Muscle of leg (tissue), 11 donors: Measurements from ENCODE around the gene CCDC30. TPM values are rescaled to one million over a fixed set of nuclear protein-coding genes. Genes with fewer than 3 reads are reported as not detected.
A peak's percentile ranks its signal among the peaks of the same experiment; 100 is the strongest.
"Not testable (repeated sequence)": the region's sequence is repeated elsewhere in the genome, so short reads cannot be mapped to it uniquely, and the experiment has no call there.

Source experiments
- DNase-seq: peaks from one replicate; pipeline ENCODE4 v3.0.0; 2013
- H3K27ac ChIP-seq: one replicate; pipeline ENCODE4 v1.5.1; 2013; ENCODE audit warnings: mild to moderate bottlenecking, low read length, control low read depth
- H3K27me3 ChIP-seq: one replicate; pipeline ENCODE4 v1.6.1; 2013; ENCODE audit warnings: low read length; ENCODE audit not compliant: control insufficient read depth, insufficient read depth
- H3K36me3 ChIP-seq: one replicate; pipeline ENCODE4 v1.6.1; 2013; ENCODE audit warnings: low read length; ENCODE audit not compliant: control insufficient read depth, insufficient read depth
- H3K4me1 ChIP-seq: one replicate; pipeline ENCODE4 v1.6.1; 2013; ENCODE audit warnings: low read length; ENCODE audit not compliant: control insufficient read depth, insufficient read depth
- H3K4me3 ChIP-seq: one replicate; pipeline ENCODE4 v1.5.1; 2013; ENCODE audit warnings: low read length, control low read depth
- H3K9me3 ChIP-seq: replicated peaks from 2 replicates; pipeline ENCODE4 v1.6.1; 2013; ENCODE audit warnings: low read depth, low read length; ENCODE audit not compliant: control insufficient read depth
- WGBS: methylation state at CpG from one replicate; pipeline ENCODE4 v1.1.5; 2013; ENCODE audit warnings: missing lambda C conversion rate; ENCODE audit not compliant: insufficient coverage; 5-methylcytosine and 5-hydroxymethylcytosine counted together
- polyA plus RNA-seq, 8 donors: library from polyadenylated mRNA; unstranded; fragments of 120-200 nt; gene quantifications; one replicate each; pipeline versions ENCODE4 v1.2.1 to v1.2.3, GENCODE V29; 2013; ENCODE audit warnings: inconsistent platforms in 1 of 8, low replicate concordance in 1 of 8; ENCODE audit not compliant: insufficient read length in 8 of 8, insufficient read depth in 1 of 8
- total RNA-seq: library from RNA; stranded (reverse); fragments of 120-200 nt; gene quantifications from one replicate; pipeline ENCODE4 v1.2.4, GENCODE V29; 2013

Gene CCDC30
- total and polyA plus RNA-seq, 9 donors: 1.2 to 3.5 (median 1.9) TPM

DNA sequence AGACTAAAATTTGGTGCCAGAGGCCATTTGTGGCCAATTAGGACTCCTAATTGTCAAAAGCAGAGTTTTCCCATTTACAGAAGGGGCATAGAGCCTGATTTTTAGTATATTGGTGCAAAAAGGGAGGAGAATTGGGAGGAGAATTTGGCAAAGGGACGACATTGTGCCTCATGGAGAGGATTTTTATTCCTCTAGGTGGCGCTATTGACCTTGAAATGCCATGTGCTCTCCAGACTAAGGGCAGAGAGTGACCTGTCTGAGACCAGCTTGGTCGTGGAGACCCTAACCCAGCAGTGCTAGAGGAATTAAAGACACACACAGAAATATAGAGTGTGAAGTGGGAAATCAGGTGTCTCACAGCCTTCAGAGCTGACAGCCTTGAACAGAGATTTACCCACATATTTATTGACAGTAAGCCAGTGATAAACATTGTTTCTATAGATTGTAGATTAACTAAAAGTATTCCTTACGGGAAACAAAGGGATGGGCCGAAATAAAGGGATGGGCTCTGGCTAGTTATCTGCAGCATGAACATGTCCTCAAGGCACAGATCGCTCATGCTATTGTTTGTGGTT, 48.6 kb downstream of the CCDC30 start:
- H3K9me3 ChIP-seq: peaks cover 46% of the 10 kb centered on the region
- H3K4me1 ChIP-seq, H3K4me3 ChIP-seq, H3K27ac ChIP-seq, DNase-seq, H3K27me3 ChIP-seq, H3K36me3 ChIP-seq: not testable (repeated sequence)
- 59% methylated on average over 3 of the region's 6 CpGs for WGBS

DNA sequence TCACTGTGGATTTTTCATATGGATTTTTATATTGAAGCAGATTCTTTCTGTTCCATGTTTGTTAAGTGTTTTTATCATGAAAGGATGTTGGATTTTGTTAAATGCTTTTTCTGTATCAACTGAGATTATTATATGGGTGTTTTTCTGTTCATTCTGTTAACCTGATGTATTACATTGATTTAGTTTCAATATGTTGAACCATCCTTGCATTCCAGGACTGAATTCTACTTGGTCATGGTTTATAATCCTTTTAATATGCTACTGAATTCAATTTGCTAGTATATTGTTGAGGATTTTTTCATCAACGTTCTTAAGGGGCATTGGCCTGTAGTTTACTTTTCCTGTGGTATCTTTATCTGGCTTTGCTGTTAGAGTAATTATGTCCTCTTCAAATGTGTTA, 55.8 kb downstream of the CCDC30 start:
- Histone ChIP-seq H3K36me3 (no peaks in the 10 kb centered on the region), H3K4me3 (no peak overlapping the region), H3K4me1 (no peaks in the 10 kb centered on the region), H3K9me3 (peaks cover 5% of the 10 kb centered on the region), H3K27me3 (no peaks in the 10 kb centered on the region), H3K27ac (no peak overlapping the region)
- WGBS: no CpG with 5 or more reads among the region's 1 CpG
- no peak for DNase-seq

DNA sequence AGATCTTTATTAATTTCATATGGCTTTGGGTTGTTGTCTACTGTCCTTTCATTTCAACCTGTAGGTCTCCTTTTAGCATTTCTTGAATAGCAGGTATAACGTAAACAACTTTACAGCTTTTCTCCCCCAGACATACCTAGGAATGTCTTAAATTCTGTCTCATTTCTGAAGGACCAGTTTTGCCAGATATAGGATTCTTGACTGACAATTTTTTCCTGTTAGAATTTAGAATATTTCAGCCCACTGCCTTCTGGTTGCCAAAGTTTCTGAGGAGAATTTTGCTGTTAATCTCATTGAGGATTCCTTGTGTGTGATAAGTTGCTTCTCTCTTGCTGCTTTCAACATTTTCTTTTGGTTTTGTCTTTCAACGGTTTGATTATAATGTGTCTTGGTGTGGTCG, 60.1 kb downstream of the CCDC30 start:
- Histone ChIP-seq H3K9me3 (no peaks in the 10 kb centered on the region), H3K27ac (no peak overlapping the region), H3K36me3 (no peaks in the 10 kb centered on the region), H3K27me3 (no peaks in the 10 kb centered on the region), H3K4me1 (no peaks in the 10 kb centered on the region), H3K4me3 (no peak overlapping the region)
- DNase-seq: no peak
- no CpG with 5 or more reads among the region's 3 CpGs for WGBS

DNA sequence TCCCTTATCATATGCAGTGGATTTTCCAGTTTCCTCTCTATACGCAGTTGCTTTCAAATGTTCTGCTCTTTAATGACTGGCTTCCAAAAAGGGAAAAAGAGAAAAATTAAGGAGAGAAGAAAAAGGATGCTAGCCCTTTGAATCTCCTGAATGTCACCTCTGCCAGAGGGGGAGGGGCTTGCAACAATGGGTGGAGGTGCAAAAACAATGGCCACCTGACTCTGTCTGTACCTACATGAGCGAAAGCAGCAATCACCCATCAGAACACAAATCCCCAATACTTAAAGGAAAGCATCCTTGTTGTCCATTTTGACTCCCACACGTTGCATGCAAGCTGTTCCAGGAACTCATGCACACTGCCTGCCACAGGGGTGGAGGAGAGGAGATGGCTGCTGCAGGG, 61.2 kb downstream of the CCDC30 start:
- no peaks in the 10 kb centered on the region for H3K27me3 ChIP-seq
- H3K4me3 ChIP-seq: no peak overlapping the region
- no peak for DNase-seq
- no peak overlapping the region for H3K27ac ChIP-seq
- H3K4me1 ChIP-seq: no peaks in the 10 kb centered on the region
- no peaks in the 10 kb centered on the region for H3K36me3 ChIP-seq
- H3K9me3 ChIP-seq: no peaks in the 10 kb centered on the region
- WGBS: no CpG with 5 or more reads among the region's 3 CpGs

DNA sequence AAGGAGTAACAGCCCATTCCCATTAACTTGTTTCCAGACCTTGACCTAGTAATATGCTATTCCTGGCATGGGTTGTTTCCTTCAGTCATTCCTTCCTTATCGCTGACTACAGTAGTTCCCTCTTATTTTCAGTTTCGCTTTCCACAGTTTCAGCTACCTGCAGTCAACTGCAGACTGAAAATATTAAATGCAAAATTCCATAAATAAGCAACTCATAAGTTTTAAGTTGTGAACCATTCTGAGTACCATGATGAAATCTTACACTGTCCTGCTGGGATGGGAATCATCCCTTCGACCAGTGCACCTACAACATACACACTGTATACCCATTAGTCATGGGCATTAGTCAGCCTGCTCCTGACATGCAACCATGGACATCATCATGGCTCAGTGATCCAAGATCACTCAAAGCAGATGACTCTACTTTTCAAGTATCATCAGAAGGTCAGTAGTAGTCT, 66.7 kb downstream of the CCDC30 start:
- Histone ChIP-seq H3K27ac (no peak overlapping the region), H3K27me3 (no peaks in the 10 kb centered on the region), H3K36me3 (no peaks in the 10 kb centered on the region), H3K9me3 (no peaks in the 10 kb centered on the region), H3K4me1 (no peaks in the 10 kb centered on the region), H3K4me3 (no peak overlapping the region)
- WGBS: no CpG with 5 or more reads among the region's 3 CpGs
- peak; percentile 9 for DNase-seq

DNA sequence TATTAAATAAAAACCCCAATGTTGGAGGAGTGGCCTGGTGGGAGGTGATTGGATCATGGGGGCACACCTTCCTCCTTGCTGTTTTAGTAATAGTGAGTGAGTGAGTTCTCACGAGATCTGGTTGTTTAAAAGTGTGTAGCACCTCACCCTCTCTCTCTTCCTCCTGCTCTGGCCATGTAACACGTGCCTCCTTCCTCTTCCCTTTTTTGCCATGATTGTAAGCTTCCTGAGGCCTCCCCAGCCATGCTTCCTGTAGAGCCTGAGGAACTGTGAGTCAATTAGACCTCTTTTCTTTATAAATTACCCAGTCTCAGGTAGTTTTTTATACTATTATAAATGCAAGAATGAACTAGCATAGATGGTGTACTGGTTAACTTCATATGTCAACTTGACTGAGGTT, 68.0 kb downstream of the CCDC30 start:
- WGBS: 33% methylated on average over 1 of the region's 2 CpGs
- no peaks in the 10 kb centered on the region for H3K36me3 ChIP-seq
- H3K4me3 ChIP-seq: no peak overlapping the region
- no peak overlapping the region for H3K27ac ChIP-seq
- no peaks in the 10 kb centered on the region for H3K9me3 ChIP-seq
- no peaks in the 10 kb centered on the region for H3K27me3 ChIP-seq
- DNase-seq: no peak
- H3K4me1 ChIP-seq: no peaks in the 10 kb centered on the region

DNA sequence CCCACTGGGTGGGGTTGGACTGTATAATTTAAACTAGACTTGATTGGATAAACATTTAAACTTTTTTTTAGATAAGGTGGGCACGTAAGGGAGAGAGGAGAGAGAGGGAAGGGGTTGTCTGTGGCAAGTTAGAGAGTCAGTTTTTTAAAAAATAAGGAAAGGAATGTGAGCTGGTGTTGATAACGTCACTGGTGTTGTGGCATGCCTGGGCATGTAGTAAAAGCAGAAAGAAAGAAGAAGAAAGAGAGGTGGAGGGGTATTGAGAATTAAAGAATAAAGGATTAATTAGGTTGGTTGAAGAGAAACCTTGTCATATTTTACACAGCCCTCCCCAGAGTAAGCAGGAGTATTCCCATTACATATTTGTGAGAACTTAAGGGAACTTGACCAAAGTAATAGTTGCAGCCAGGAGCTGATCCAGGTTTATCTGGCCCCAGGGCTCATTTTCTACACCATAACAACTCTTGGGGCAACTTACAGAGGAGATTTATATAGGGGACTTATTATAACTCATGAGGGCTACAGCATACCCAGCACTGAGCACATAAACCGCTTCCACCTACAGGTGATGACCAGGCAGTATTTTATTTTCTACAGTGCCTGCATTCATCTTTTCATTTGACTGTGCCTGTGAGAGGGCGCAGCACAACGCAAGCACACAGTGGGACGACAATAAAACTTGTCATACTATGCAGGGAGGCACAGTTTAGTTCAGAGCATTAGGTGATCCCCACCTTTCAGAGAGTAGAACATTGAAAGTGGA, 70.2 kb downstream of the CCDC30 start:
- WGBS: 67% methylated on average over 2 of the region's 6 CpGs
- no peaks in the 10 kb centered on the region for H3K36me3 ChIP-seq

DNA sequence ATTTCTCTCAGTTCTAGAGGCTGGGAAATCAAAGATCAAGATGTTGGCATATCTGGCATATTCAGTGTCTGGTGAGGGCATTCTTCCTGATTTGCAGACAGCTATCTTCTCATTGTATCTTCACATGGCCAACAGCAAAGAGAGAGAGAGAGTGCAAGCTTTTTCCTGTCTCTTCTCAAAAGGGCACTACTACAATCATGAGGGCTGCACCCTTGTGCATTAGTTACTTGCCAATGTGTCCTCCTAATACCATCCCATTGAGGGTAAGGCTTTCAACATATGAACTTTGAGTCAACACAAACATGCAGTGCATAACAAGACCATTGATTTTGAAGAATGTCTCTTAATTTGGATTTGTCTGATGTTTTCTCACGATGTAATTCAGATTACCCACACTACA, 78.0 kb downstream of the CCDC30 start:
- WGBS: no CpG with 5 or more reads among the region's 1 CpG
- H3K27ac ChIP-seq: no peak overlapping the region
- DNase-seq: no peak
- no peaks in the 10 kb centered on the region for H3K9me3 ChIP-seq
- H3K4me3 ChIP-seq: no peak overlapping the region
- no peaks in the 10 kb centered on the region for H3K4me1 ChIP-seq
- H3K27me3 ChIP-seq: no peaks in the 10 kb centered on the region
- no peaks in the 10 kb centered on the region for H3K36me3 ChIP-seq

More for the DNA sequence above, 70.2 kb downstream of the CCDC30 start:
- Histone ChIP-seq H3K9me3 (no peaks in the 10 kb centered on the region), H3K4me3 (no peak overlapping the region), H3K27ac (no peak overlapping the region), H3K4me1 (no peaks in the 10 kb centered on the region), H3K27me3 (no peaks in the 10 kb centered on the region)
- DNase-seq: no peak

DNA sequence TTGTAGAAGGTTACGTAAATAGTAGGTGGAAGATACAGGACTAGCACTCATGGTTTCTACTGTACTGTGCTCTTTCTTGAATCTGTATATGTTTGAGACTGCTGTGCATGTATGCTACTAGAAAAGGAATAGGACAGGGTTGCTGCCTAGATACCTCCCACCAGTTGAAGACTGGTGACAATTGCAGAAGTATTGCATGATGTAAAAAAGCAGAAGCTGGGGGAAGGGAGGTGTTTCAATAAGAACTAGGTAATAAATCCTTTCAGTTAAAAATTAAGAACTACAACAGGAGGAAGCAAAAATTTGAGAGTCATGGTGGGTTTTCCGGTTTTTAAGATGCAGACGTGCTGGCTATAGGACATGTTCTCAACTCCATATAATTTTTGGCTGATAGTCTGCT, 88.1 kb downstream of the CCDC30 start:
- H3K36me3 ChIP-seq: no peaks in the 10 kb centered on the region
- no peaks in the 10 kb centered on the region for H3K4me1 ChIP-seq
- H3K27ac ChIP-seq: no peak overlapping the region
- no peaks in the 10 kb centered on the region for H3K27me3 ChIP-seq
- no peaks in the 10 kb centered on the region for H3K9me3 ChIP-seq
- WGBS: 100% methylated on average over 1 of the region's 3 CpGs
- H3K4me3 ChIP-seq: no peak overlapping the region
- peak; percentile 5 for DNase-seq

DNA sequence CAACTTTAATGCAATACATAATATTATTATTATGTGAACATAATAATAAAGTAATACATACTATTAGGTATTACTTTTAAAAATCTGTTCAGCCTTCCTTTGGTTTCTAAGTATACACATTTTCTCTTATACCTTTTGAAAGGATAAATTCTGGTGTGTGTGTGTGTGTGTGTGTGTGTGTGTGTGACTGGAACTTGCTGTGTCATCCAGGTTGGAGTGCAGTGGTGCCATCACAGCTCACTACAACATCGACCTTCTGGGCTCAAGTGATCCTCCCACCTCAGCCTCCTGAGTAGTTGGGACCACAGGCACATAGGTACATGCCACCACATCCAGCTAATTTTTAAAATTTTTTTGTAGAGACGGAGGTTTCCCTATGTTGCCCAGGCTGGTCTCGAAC, 88.5 kb downstream of the CCDC30 start:
- no peaks in the 10 kb centered on the region for H3K4me1 ChIP-seq
- no peak for DNase-seq
- H3K36me3 ChIP-seq: no peaks in the 10 kb centered on the region
- H3K27me3 ChIP-seq: no peaks in the 10 kb centered on the region
- no peak overlapping the region for H3K4me3 ChIP-seq
- no peaks in the 10 kb centered on the region for H3K9me3 ChIP-seq
- H3K27ac ChIP-seq: no peak overlapping the region
- WGBS: 100% methylated on average over 1 of the region's 3 CpGs
